Tibial nerve (tissue), 4 donors: ENCODE results near the gene ESYT2. TPM values are rescaled to one million over a fixed set of nuclear protein-coding genes. Genes with fewer than 3 reads are reported as not detected.

Source experiments
- DNase-seq, 2 donors: peaks; one replicate each; pipeline ENCODE4 v3.0.0-alpha.2; 2019; ENCODE audit warnings: low spot score in 2 of 2
- H3K27ac ChIP-seq, 4 donors: fragments of 200-600 bp; sonication (generic) in 3 of 4; one replicate each; pipeline ENCODE4 v1.5.1; 2017 to 2019; ENCODE audit warnings: mild to moderate bottlenecking in 1 of 4
- H3K27me3 ChIP-seq, 2 donors: fragments of 200-600 bp; sonication (generic) in 1 of 2; one replicate each; pipeline versions ENCODE4 v1.5.1 to v1.6.0; 2017 to 2019
- H3K36me3 ChIP-seq, 3 donors: fragments of 200-600 bp; sonication (generic); one replicate each; pipeline ENCODE4 v1.5.1; 2018 to 2019
- H3K4me1 ChIP-seq, 4 donors: fragments of 200-600 bp; sonication (generic) in 3 of 4; one replicate each; pipeline ENCODE4 v1.5.1; 2017 to 2019
- H3K4me3 ChIP-seq, 4 donors: fragments of 200-600 bp; sonication (generic) in 3 of 4; one replicate each; pipeline ENCODE4 v1.5.1; 2017 to 2019; ENCODE audit warnings: mild to moderate bottlenecking in 1 of 4, moderate library complexity in 1 of 4
- H3K9me3 ChIP-seq, 4 donors: fragments of 200-600 bp; sonication (generic) in 3 of 4; one replicate each; pipeline ENCODE4 v1.5.1; 2017 to 2019
- EP300 ChIP-seq, 2 donors: sonication (generic); formaldehyde crosslinking; IDR thresholded peaks; one replicate each; pipeline ENCODE4 v1.6.1; 2017; ENCODE audit warnings: antibody characterized with exemption in 2 of 2, mild to moderate bottlenecking in 1 of 2
- POLR2A ChIP-seq, 2 donors: fragments of 450-650 bp; IDR thresholded peaks; one replicate each; pipeline ENCODE4 v1.6.1; 2017; ENCODE audit warnings: antibody characterized with exemption in 2 of 2, mild to moderate bottlenecking in 2 of 2, moderate library complexity in 2 of 2
- WGBS, 2 donors: methylation state at CpG; one replicate each; pipeline ENCODE4 v1.1.5; 2018; 5-methylcytosine and 5-hydroxymethylcytosine counted together
- total RNA-seq, 4 donors: library from RNA; depleted of rRNA; stranded (reverse); fragments of >200 nt; gene quantifications; one replicate each; pipeline ENCODE4 v1.1.0, GENCODE V29; 2016
- TF ChIP-seq, protein P1 (sequence below), 5 experiments: fragments of 200-600 bp in 3 of 5; fragments of 450-650 bp in 2 of 5; sonication (generic) in 3 of 5; IDR thresholded peaks; one replicate each; pipeline ENCODE4 v1.5.1; 2016 to 2019; ENCODE audit warnings: antibody characterized with exemption in 5 of 5, mild to moderate bottlenecking in 3 of 5, moderate library complexity in 2 of 5

Gene ESYT2
- total RNA-seq, 4 donors from 2014 or later, result 91.0 to 124 (median 114) TPM

DNA sequence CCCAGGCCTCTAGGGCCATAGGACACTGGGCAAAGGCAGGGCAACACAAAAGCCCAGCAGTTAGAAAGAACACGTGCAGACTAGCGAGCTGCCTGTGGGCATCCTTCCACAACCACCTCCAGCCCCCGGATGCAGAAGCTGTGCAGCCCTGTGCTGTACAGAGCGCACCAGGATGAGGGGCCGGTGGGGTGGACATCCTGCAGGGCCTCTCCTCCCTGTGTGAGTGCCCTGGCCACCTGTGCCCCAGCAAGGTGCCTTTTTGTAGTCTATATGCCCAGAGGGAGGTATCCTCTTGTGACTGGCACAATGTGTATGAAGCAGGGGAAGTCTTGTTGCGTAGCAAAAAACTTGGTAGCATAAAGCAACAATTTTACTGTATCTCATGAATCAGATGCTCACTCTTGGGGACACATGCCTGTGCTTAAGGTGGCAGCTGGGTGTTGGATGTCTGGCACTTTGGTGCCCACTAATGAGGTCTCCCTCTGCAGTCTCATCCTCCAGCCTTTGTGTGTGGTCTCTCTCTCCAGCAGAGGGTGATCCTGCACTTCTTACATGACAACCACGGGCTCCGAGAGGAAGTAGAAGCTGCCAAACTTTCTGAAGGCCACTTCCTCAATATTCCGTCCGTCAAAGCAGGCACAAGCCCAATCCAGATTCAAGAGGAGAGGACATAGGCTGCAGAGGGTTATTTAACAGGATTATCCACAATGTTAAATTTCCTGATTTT is 133.4 kb downstream of the ESYT2 start:
- no peaks in the 10 kb centered on the region for H3K9me3 ChIP-seq
- TF ChIP-seq EP300 (IDR thresholded peaks at IDR 0.05) (peak in 1 of 2 donors; percentile 55), POLR2A (IDR thresholded peaks at IDR 0.05) (no peak)
- TF ChIP-seq, protein P1, sequence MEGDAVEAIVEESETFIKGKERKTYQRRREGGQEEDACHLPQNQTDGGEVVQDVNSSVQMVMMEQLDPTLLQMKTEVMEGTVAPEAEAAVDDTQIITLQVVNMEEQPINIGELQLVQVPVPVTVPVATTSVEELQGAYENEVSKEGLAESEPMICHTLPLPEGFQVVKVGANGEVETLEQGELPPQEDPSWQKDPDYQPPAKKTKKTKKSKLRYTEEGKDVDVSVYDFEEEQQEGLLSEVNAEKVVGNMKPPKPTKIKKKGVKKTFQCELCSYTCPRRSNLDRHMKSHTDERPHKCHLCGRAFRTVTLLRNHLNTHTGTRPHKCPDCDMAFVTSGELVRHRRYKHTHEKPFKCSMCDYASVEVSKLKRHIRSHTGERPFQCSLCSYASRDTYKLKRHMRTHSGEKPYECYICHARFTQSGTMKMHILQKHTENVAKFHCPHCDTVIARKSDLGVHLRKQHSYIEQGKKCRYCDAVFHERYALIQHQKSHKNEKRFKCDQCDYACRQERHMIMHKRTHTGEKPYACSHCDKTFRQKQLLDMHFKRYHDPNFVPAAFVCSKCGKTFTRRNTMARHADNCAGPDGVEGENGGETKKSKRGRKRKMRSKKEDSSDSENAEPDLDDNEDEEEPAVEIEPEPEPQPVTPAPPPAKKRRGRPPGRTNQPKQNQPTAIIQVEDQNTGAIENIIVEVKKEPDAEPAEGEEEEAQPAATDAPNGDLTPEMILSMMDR (IDR thresholded peaks at IDR 0.05), result peak; percentile 45 to 67 (median 50)
- H3K27me3 ChIP-seq, result no peaks in the 10 kb centered on the region
- H3K36me3 ChIP-seq, result peaks cover 0 to 14% (median 0%) of the 10 kb centered on the region in 3 donors
- H3K4me3 ChIP-seq, result no peak overlapping the region
- H3K4me1 ChIP-seq, result peaks cover 0 to 8% (median 6%) of the 10 kb centered on the region in 4 donors
- 48 to 53% methylated on average over 10 of the region's 10 CpGs for WGBS, 2 donors
- peak; percentile 30 to 67 for DNase-seq
- H3K27ac ChIP-seq, result peak overlapping the region in 3 of 4 donors; percentile 25 to 31 (median 26)

- Histone ChIP-seq H3K27me3 (no peaks in the 10 kb centered on the region), H3K4me1 (peaks cover 0 to 8% (median 6%) of the 10 kb centered on the region in 4 donors), H3K9me3 (no peaks in the 10 kb centered on the region), H3K27ac (no peak overlapping the region), H3K36me3 (peaks cover 0 to 16% (median 0%) of the 10 kb centered on the region in 3 donors), H3K4me3 (no peak overlapping the region)
- WGBS, 2 donors, result 56 to 57% methylated on average over 3 of the region's 3 CpGs
- TF ChIP-seq POLR2A (IDR thresholded peaks at IDR 0.05) (no peak), EP300 (IDR thresholded peaks at IDR 0.05) (no peak)
- TF ChIP-seq, protein P1 (IDR thresholded peaks at IDR 0.05), result no peak
- no peak for DNase-seq
These were observed 134.3 kb downstream of the ESYT2 start for GRCh38 chr7:158695056-158695455.

DNA sequence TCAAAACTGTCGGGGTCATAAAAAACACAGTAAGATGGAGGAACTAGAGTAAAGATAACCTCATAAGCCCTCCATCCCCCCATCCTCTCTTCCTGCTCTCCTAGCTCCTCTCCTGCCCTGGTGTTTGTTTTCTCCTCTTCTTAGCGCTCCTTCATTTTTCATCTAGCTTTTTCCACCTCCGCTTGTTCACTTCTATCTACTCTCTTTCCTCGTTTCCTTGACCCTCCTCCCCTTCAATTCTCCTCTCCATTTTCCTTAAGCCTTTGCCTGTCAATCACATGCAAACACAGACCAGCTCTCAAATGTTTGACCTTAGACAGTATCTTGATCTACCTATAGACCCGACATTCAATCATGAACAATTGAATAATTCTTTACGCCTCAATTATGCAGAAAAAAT is 134.7 kb downstream of the ESYT2 start:
- no peaks in the 10 kb centered on the region for H3K9me3 ChIP-seq
- no peak overlapping the region for H3K27ac ChIP-seq
- TF ChIP-seq, protein P1 (IDR thresholded peaks at IDR 0.05), result no peak
- TF ChIP-seq POLR2A (IDR thresholded peaks at IDR 0.05) (no peak), EP300 (IDR thresholded peaks at IDR 0.05) (no peak)
- no peak for DNase-seq
- no peak overlapping the region for H3K4me3 ChIP-seq
- H3K36me3 ChIP-seq, result peaks cover 0 to 20% (median 0%) of the 10 kb centered on the region in 3 donors
- peaks cover 0 to 8% (median 6%) of the 10 kb centered on the region in 4 donors for H3K4me1 ChIP-seq
- WGBS, 2 donors, result 72 to 84% methylated on average over 6 of the region's 6 CpGs
- H3K27me3 ChIP-seq, result no peaks in the 10 kb centered on the region

GRCh38 chr7:158689488-158689887 is 139.8 kb downstream of the ESYT2 start:
- TF ChIP-seq EP300 (IDR thresholded peaks at IDR 0.05) (no peak), POLR2A (IDR thresholded peaks at IDR 0.05) (no peak)
- TF ChIP-seq, protein P1 (IDR thresholded peaks at IDR 0.05), result no peak
- no peaks in the 10 kb centered on the region for H3K4me1 ChIP-seq
- H3K36me3 ChIP-seq, result peaks cover 0 to 51% (median 0%) of the 10 kb centered on the region in 3 donors
- H3K4me3 ChIP-seq, result no peak overlapping the region
- 95 to 96% methylated on average over 2 of the region's 2 CpGs for WGBS, 2 donors
- H3K9me3 ChIP-seq, result no peaks in the 10 kb centered on the region
- no peak overlapping the region for H3K27ac ChIP-seq
- no peaks in the 10 kb centered on the region for H3K27me3 ChIP-seq
- DNase-seq, result no peak

GRCh38 chr7:158687406-158687805 is 141.9 kb downstream of the ESYT2 start:
- no peak overlapping the region for H3K4me3 ChIP-seq
- 91 to 94% methylated on average over 7 of the region's 7 CpGs for WGBS, 2 donors
- H3K27me3 ChIP-seq, result no peaks in the 10 kb centered on the region
- H3K27ac ChIP-seq, result no peak overlapping the region
- no peaks in the 10 kb centered on the region for H3K9me3 ChIP-seq
- DNase-seq, result no peak
- H3K36me3 ChIP-seq, result peaks cover 0 to 59% (median 0%) of the 10 kb centered on the region in 3 donors
- no peak for TF ChIP-seq EP300 (IDR thresholded peaks at IDR 0.05)
- TF ChIP-seq POLR2A (IDR thresholded peaks at IDR 0.05), result no peak
- TF ChIP-seq, protein P1 (IDR thresholded peaks at IDR 0.05), result no peak
- H3K4me1 ChIP-seq, result no peaks in the 10 kb centered on the region
